Skin of body (tissue), 3 donors: ENCODE measurements around the gene SHROOM1. TPM values are rescaled to one million over a fixed set of nuclear protein-coding genes. Genes with fewer than 3 reads are reported as not detected.
A peak's percentile ranks its signal among the peaks of the same experiment; 100 is the strongest.

ENCODE experiments used
- DNase-seq: peaks from one replicate; lab custom pipeline; 2025; lab: John Stamatoyannopoulos, UW
- small RNA-seq: library from RNA; depleted of rRNA; stranded (forward); fragments of <200 nt; gene quantifications from one replicate; pipeline ENCODE3, GENCODE V24; 2014; ENCODE audit warnings: low replicate concordance
- total RNA-seq: library from RNA; depleted of rRNA; stranded (reverse); fragments of >200 nt; gene quantifications from one replicate; pipeline ENCODE4 v1.2.3, GENCODE V29; 2014

SHROOM1 gene
- total RNA-seq, 1 donor from 2014 or later: 1.2 TPM

DNA sequence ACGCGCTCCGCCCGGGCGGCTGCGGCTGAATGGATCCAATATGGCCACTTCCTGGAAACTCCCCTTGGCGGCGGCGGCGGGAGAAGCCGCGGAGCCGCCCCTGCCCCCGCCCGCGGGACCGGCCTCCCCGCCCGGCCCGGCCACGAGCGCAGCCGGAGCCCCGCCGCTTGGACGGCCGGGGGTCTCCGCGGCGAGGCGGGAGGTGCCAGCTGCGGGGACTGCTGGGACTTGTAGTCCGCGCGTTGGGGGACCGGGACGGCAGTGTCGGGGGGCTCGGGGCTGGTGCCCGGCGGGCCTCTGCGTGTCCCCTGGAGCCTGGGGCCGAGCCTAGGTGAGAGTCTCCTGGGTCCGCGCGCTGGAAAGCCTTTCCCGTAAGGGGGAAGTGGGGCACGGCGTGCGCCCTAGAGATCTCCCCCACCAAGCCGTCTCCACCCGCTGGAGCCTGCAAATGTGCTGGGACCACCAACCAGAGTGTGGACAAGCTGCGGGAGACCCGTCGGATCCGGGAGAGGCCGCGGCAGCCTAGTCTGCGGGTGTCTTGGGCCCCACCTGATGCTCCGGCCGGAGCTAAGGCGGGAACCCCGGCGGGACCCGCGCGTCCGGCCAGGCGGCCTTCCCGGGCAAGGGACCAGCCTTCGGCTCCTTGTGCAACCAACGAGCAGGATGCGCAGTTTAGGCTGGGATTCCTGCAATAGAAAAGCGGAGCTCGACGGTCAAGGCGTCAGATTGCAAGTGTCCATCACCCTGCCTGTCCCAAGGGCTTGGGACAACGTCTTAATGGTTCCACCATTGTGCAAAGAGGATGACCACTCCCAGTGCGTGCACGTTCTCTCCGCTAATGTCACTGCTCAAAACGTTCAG, 53.0 kb downstream of the SHROOM1 start, which contains the start of gene SEPTIN8:
Gene SEPTIN8, minus strand, starts transcription at position 31 of the 861 bp plus-strand sequence. CDS start 102 bp downstream, outside the sequence.
- DNase-seq: no peak

DNA sequence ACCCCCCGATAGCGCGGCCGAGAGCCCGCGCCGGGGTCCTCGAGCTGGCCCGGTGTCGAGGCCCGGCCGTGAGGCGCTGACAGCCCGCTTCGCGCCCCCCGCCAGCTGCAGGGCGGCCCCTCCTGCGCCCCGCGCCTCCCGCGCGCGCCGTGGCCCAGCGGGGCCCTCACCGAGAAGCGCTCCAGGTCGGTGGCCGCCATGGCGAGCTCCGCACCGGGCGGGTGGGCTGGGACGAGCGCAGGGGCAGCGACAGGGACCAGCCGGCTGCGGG, 53.6 kb downstream of the SHROOM1 start:
- no peak for DNase-seq

DNA sequence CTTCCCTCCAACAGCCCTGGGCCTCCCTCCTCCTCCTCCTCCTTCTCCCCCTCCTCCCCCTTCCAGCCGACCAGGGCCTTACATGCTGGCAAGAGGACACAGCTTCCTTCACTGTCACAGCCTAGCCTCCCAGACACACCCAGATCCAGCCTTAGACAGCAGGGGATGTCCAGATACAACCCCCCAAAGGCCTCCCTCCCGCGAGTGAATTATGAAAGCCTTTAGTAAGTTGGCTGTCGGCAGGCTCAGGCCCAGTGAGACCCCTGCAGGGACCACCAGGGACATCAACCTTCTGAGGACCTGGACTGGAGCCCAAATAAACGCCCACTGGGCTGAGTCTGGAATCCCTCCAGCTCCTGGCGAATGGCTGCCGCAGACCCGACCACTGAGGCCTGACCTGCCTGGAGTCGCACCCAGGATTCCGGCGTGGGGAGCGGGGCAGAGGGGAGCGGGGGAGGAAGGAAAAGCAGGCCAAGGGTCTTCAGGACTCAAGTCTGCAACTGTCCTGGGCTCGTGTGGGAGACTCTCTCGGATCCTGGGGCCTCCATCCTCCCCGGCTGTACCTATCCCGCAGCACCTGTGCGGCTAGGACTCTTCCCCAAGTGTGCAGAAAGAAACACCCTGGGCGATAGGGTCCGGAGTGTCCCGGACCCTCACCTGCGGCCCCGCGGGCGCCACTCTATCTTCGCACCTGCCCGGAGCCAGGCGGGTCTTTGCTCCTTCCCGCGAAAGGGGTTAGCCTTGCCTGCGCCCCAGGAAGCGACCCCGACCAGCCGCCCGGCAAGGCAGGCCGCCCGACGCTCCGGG, 54.1 kb downstream of the SHROOM1 start:
- DNase-seq: peak; percentile 33

- DNase-seq: no peak
Observed at GRCh38 chr5:132775476-132775961, 54.9 kb downstream of the SHROOM1 start.

DNA sequence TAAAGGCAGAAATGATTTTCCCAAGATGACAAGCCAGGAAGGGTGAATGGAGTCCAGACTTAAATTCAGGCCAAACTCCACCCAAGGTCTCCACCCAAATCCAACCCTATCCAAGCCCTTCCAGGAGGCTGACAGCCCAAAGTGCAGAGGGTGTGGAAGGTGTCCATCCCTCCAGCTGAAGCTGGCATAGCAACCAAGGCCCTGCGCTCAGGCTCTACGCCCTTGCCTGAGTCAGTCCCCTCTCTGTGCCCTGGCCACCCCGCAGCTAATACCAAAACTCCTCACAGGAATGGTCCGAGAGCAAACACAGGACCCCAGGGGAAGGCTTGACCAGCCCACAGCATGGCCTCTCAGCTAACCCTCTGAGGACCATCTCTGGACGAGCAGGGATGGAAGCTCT, 55.6 kb downstream of the SHROOM1 start:
- no peak for DNase-seq

GRCh38 chr5:132774406-132774805, 56.0 kb downstream of the SHROOM1 start:
- no peak for DNase-seq

- DNase-seq: no peak
Observed at GRCh38 chr5:132773601-132774355, 56.7 kb downstream of the SHROOM1 start.

DNA sequence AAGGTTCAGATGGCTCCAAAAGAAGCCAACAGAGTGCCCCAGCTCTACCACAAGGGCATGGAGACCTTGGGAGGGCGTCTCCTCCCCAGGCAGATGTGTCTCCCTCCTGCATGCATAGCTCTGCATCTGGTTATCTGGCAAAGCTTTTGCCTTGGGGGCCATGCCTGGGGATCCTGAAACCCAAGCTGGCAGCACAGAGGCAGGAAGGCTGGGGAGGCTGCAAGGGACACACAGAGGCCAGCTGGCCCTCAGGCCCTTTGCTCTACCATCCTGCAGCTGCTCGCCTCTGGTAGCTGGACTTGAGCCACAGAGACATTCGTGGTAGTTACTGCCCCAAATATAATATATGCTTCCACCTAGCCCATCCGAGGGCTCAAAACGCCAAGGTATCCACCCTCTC, 57.3 kb downstream of the SHROOM1 start:
- DNase-seq: no peak

DNA sequence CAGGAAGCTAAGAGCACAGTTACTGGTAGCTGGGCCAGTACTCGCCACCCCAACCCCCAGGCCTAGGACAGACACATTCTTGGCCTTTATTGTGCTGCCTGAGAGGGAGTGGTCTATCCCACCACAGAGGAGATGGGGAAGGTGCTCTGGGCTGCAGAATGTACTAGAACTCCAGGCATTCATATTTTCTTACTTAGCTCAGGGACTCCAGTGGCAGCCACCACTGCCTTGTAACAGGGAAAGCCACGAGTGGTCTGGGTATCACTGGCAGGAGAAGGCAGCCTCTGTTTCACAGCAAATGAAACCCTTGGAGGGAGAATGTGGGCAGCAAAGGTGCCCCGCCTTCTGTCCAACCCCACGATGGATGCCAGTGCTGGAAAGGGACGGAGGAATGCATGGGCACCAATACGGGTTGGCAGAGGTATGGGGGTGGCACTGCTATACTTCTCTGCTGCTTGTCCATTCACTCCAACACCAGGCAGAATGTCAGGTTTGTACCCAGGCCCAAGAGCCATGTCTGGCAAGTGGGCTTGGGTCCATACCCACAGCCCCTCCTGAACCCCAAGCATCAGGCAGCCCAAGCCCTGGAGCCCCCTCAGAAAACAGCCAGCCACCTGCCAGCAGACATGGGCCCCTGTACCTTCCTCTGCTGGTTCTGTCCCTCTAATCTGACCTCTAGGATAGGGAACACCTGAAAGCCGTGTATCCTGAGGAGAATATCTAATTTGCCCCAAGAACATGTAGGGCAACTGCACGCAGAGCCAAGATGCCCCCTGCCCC, 58.0 kb downstream of the SHROOM1 start:
- no peak for DNase-seq

Small RNAs within 50 kb of the gene (small RNA-seq; reads per million reads assigned to genes)
- gene RNA5SP192: not detected

Other genes starting within 250 kb of the SHROOM1 start
- 0.10 TPM for gene IL13, start 172.5 kb downstream of the SHROOM1 start, total RNA-seq
- not detected for gene IL4, start 156.7 kb downstream of the SHROOM1 start, total RNA-seq
- gene KIF3A, start 93.1 kb downstream of the SHROOM1 start, total RNA-seq: 12.0 TPM
- 0.30 TPM for gene CCNI2, start 83.2 kb downstream of the SHROOM1 start, total RNA-seq
- 45.1 TPM for gene SEPTIN8, start 53.4 kb downstream of the SHROOM1 start, total RNA-seq
- gene SOWAHA, start 17.3 kb downstream of the SHROOM1 start, total RNA-seq: 0.10 TPM
- 0.30 TPM for gene GDF9, start 35.8 kb upstream of the SHROOM1 start, total RNA-seq
- 76.1 TPM for gene UQCRQ, start 36.0 kb upstream of the SHROOM1 start, total RNA-seq
- gene LEAP2, start 43.0 kb upstream of the SHROOM1 start, total RNA-seq: 0.79 TPM
- 66.3 TPM for gene AFF4, start 133.0 kb upstream of the SHROOM1 start, total RNA-seq
- 13.8 TPM for gene ZCCHC10, start 195.9 kb upstream of the SHROOM1 start, total RNA-seq
- gene HSPA4, start 221.4 kb upstream of the SHROOM1 start, total RNA-seq: 58.9 TPM